ENCODE measurements around the gene SERPINA6.
"Not testable (repeated sequence)": the region's sequence is repeated elsewhere in the genome, so short reads cannot be mapped to it uniquely, and the experiment has no call there.

The SERPINA6 gene

DNA sequence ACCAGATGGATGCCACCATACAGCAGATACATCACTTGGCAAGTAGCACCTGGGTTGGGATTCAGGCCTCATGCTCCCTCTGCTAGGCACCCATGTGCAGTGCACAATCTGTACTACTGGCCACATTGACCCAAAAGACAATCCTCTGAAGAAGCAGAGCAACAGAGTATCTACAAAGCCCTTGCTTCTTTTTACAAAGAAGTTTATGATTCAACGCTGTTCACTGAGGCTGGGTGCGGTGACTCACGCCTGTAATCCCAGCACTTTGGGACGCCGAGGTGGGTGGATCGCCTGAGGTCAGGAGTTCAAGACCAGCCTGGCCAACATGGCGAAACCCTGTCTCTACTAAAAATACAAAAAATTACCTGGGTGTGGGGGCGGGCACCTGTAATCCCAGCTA, 31.1 kb upstream of the SERPINA6 start:
- DNase-seq = not testable (repeated sequence)

DNA sequence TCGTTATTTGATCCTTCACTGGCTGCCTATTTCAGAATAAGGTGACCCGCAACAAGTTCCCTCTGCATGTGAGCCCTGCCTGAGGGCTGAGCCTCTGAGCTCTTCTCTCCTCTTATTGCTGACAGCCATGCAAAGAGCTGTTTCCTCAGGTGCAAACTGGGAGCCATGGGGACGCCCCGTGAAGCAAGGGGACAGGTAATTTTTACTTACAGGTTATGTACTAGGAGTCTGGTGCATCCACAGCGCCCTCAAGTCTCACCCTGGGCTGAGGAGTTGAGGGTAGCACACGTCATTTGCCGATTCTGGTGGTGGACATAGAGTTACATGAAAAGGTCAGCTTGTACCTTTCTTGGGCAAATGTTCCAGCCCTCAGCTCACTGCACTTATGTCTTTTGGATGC, 26.1 kb upstream of the SERPINA6 start:
- DNase-seq = no peak

DNA sequence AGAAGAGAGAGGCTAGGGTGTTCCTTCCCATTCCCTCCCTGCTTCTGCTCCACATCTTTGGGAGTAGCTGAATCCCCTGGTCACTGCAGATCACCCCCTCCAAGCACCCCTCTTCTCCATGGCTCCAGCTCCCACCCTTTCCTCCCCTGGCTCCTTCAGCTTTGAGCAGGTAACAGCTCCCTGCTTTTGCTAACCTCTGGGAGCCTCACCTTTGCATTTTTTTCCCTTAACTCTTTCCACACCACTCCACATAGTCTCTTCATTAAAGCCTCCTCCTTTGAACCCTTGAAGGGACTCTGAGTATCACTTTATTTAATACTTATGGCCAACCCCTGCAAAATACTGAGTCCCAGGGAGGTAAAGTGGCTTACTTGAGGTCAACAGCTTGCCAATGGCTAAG, 25.7 kb upstream of the SERPINA6 start:
- no peak for DNase-seq

DNA sequence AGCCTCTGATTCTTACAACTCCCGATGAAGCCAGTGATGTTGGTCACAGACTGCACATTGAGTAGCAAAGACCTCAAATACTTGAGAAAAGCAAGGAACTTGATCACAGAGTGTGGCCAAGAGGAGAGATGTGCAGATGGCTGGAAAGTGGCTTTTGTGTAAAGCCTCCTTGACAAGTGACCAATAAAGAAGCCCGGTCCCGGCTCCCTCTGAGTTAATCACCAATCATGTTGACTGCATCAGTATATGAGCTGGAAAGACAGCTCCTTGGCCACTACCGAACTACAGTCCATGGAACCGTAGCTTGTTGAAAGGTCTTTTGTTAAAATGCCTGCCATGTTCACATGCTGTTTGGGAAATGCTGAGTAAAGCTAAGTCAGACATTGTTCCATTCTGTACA, 23.7 kb upstream of the SERPINA6 start:
- no peak for DNase-seq

DNA sequence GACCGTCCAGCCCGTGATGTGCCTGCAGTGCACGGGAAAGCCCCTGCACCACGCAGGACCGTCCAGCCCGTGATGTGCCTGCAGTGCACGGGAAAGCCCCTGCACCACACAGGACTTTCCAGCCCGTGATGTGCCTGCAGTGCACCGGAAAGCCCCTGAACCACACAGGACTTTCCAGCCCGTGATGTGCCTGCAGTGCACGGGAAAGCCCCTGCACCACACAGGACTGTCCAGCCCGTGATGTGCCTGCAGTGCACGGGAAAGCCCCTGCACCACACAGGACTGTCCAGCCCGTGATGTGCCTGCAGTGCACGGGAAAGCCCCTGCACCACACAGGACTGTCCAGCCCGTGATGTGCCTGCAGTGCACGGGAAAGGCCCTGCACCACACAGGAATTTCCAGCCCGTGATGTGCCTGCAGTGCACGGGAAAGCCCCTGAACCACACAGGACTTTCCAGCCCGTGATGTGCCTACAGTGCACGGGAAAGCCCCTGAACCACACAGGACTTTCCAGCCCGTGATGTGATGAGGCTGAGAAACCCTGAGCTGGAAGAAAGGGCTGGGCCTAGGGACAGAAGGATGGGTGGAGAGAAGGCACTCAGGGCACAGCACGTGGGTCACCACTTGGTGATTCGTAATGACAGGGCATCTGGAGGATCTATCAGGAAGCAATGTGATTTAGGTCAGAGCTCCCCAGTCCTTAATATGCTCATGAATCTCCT, 23.1 kb upstream of the SERPINA6 start:
- DNase-seq = not testable (repeated sequence)

DNA sequence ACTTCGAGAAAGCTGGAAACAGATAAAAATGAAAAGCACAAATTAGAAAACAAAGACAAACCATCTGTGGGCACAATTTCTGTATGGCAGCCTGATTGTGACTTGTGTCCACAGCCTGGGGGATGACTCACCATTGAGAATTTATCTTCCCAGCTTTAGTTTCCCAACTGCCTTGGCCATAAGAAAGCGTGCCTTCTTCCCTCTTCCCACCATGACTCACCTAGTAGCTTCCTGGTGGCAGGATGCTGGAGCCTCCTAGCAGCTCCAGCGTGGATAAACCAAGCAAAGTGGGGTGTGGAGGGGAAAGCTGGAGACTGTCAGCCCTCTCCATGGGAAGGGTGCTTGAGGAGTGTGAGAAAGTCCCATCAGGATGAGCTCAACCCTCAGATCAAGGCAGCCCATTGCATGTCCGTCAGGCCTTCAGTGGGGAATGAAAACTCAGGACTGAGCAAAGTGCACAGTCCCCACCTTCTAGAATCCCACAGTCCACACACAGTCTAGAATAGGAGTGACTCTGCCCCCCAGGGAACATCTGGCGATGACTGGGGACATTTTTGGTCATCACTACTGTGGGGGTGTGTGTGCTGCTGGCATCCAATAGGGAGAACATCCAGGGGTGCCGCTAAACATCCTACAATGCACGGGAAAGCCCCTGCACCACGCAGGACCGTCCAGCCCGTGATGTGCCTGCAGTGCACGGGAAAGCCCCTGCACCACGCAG, 22.4 kb upstream of the SERPINA6 start:
- no peak for DNase-seq

DNA sequence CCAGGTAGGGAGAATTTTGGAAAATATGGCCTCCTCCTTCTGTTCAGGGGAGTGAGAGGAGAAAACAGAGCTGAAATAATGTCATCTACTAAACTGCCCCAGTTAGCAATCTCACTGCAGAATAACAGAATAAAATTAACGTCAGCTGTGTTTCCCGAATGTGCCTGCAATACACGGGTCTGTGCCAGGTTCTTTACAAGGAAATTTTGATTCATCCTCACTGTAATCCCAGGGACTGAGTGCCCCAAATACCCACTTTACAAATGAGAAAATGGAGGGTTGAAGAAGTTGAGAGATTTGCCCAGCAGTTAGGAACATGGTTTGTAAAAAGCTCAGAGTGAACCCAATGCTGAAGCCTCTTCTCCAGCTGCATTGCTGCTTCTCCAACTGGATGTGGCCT, 21.3 kb upstream of the SERPINA6 start:
- no peak for DNase-seq

DNA sequence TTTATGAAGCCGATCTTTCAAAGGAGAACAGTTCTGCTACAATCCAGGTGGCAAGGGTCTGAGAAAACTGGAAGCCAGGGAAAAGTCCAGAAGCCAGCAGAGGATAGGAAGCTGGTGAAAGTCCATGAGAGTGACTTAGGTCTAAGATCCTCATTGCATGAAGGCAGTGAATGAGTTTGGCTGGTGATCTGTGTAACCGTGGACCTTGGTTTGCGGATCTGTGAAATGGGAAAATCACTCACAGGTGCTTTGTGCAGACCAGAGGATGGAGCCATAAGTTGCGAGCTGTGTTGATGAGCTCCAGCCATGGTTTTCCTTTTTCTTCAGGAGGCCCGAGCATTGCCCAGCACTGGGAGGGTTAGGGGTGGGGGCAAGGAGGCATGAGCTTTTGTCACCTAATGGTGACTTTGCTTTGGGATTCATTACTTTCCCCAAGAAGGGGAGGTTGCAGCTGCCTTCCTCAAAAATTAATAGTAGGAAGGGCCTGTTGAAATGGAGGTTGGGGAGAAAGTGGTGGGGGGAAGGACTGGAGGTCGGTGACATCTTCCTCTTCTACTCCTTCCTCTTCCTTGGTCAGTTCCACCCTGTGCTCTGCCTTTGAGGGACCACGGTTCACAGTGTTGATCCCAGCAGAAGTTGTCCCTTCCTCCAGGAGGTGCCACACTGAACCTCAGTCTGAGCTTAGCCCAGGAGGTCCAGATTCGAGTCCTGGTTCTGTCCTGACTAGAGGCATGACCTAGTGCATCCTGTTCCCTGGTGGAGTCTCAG, 20.3 kb upstream of the SERPINA6 start:
- DNase-seq = no peak

DNA sequence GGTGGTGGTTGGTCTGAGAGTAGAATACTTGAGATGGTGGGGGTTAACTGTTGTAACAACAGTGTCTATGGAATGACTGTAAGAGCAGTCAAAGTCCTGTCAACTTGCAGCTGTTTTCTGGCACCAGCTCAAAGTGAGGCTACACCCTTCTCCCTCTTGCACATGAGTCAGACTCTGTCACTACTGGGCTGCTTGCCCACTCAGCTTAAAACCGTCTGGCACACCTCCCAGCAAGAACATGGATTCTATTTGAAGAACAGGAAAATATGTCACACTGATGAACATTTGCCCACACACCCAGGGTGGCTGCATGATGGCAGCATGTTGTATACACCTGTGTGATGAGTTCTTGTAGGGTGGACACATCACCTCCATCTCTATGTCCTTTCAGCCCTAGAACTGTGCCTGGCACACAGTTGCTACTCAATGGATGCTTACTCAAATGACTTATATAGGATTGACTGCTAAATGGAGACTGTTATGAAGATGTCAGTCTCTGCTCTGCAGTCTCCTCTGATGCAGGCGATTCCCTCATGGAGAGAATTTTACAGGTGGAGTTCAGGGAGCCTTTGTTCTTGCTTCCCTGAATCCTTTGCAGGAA, 19.3 kb upstream of the SERPINA6 start:
- DNase-seq = peak; percentile 87

DNA sequence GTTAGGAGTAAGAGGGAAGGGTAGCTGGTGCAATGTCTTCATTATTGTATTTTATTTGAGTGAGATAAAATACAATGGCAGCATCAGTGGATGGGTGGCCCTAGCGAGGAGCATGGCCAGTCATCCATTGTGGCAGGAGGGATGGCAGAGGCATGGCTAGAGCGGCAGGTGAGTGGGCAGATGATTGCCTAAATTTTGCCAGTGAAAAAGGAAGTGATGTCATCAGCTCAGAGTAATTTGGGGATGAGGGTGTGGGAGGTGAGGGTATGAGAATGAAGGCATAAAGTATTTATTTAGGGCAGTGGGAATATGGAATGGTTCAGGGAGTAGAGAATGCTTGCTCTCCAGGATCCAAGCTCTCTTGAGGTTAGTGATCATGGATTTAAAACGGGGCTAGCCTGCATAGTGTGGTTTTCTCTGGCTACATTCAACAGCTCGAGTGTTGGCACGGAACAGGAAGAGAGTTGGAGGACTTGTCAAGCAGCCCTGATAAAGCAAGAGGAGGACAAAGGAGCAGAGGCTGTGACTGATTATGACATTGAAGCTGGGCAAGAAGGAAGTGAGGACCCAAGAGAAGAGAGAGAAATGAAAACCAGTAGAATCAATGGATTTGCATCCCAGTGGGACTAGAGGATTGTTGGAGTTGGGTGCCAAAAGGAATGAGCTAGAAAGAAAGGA, 18.7 kb upstream of the SERPINA6 start:
- DNase-seq = no peak

DNA sequence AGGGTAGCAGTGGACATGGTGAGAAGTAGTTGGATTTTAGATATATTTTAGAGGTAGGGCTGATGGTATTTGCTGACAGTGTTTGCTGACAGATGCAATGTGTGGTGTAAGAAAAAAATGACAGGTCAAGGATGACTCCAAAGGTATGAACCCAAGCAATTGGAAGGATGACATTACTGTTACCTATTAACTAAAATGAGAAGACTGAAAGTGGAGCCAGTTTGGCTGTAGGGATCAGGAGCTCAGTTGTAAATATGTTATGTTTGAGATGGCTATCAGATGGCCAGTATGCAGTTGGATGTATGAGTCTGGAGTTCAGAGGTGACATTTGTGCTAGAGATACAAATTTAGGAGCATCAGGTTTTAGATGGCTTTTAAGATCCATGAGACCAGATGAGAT, 17.4 kb upstream of the SERPINA6 start:
- no peak for DNase-seq

DNA sequence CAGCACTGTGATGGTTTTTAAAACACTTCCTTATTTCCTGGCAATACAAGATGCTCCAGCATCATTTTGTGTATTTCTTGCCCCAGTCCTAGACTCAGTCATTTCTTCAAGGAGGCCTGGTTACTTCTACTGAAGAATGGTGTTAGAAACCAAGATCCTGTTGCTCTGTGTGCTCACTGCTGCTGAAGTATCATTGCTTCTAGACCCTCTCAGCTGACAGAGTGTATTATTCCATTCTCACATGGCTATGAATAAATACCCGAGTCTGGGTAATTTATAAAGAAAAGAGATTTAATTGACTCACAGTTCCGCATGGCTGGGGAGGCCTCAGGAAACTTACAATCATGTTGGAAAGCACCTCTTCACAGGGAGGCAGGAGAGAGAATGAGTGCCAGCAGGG, 14.9 kb upstream of the SERPINA6 start:
- no peak for DNase-seq

DNA sequence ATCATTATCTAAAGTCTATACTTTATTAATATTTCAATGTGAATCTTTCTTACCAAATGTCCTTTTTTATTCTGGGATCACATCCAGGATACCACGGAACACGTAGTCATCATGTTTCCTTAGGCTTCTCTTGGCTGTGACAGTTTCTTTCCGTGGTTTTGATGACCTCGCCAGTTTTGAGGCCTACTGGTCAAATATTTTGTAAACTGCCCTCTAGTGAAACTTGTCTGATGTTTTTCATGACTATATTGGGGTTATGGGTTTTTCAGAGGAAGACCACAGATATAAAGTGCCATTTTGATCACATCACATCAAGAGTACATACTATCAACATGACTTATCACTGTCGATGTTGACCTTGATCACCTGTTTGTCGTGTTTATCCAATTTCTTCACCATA, 14.1 kb upstream of the SERPINA6 start:
- DNase-seq = no peak

DNA sequence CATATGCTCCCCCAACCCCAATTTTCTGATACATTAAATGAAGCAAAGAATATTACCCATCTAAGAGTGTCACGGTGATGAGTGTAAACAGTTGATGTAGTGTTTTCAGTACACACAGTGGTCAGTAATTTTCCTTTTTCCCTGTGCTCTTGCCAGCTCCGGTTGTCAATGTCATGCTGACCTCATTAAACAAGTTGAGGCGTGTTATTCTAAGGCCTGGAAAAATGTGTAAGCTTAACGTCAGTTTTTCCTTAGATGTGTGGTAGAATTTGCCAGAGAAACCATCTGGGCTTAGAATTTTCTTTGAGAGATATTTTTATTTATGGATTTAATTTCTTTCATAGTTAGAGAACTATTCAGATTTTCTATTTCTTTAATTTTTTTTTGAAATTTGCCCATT, 11.7 kb upstream of the SERPINA6 start:
- no peak for DNase-seq

DNA sequence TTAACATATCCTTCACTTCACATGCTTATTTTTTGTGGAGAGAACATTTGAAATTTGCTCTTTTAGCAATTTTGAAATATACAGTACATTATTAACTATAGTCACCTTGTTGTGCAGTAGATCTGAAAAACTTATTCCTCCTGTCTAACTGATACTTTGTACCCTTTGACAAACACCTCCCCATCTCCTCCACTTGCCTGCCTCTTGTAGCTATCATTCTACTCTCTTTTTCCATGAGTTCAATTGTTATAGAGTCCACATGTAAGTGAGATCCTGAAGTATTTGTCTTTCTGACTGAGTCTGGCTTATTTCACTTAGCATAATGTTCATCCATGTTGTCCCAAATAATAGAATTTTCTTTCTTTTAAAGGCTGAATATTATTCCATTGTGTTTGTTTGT, 9.5 kb upstream of the SERPINA6 start:
- DNase-seq = no peak

DNA sequence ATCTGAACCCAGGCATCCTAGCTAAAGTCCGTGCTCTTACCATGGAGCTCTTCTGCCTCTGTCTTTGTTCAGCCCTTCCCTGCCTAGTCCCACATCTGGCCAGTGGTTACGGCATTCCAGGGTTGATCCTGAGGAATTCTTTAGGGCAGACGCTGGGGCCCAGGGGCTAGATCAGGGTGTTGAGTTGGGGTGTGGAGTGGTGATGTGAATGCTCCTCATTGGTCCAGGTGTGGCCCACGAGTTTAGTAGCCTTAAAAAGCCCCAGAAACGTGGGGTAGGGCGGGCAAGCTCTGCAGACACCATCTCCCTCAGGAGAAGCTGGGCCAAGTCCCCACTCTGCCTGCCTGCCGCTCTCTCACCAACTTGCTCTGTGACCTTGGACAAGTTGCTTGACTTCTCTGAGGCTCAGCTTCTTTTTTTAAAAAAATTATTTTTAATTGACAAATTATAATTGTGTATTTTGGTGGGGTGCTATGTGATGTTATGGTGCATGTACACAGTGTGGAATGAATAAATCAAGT, 9.0 kb upstream of the SERPINA6 start:
- no peak for DNase-seq

DNA sequence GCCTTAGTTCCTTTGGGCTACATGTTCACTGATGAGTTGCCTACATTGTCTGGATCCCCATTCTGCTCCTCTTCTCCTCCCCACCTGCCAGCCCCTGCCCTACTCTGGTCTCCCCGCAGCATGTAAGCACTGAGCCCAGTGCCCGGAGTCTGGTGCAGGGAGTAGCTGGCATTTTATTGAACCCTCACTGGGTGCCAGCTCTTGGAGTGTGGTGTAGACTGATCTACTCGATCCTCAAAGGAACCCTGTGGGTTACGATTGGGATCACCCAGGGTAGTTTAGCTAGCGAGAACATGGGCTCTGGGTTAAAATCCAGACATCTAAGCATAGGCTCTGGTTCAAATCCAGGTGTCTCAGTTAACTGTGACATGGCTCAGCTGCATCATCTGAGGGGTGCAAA, 8.3 kb upstream of the SERPINA6 start:
- DNase-seq = no peak

DNA sequence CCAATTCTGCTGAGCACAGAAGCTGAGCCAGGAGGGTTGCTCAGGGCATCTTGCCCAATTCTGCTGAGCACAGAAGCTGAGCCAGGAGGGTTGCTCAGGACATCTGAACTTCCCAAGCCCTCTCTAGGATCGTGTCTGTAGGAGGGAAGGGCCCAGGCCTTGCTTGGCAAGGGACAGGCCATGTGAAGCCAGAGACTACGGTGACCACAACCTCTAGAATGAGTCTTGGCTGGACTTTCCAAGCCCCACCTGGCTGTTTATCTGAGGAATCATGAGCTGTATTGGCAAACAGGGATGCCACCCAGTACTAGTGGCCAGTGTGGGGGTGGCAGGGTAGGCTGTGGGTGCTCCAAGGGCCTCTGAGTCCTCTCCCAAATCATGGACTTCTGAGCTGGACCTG, 7.7 kb upstream of the SERPINA6 start:
- DNase-seq = no peak

DNA sequence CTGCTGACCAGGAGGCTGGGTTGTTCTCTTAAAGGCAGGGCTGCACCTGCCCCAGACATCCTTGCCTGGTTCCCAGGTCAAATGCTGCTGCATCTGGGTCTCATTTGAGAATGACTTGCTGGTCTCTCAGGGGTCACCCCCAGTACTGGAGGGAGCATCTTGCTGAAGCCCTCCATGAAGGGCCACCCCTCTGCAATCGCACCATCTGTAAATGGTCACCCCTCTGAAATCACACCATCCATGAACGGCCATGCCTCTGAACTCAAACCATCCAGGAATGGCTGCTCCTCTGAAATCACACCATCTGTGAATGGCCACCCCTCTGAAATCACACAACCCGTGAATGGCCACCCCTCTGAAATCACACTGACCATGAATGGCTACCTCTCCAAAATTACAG, 7.3 kb upstream of the SERPINA6 start:
- DNase-seq = no peak

DNA sequence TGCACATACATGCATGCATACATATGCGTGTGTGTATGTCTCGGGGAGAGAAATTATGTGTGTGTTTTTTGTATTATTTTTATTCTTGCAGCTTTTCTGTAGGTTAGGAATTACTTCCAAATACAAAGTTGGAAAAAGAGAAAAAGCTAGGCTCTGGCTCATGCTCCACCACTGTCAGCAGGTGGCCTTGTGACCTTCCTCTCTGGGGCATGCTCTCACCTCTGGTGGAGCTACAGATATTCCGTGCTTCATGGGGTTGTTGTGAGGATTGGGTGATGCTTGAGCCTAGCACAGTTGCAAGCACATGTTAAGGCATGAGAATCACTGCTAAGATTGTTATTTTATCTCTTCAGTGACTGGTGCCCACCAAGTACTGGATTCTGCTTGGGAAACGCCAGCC, 6.7 kb upstream of the SERPINA6 start:
- DNase-seq = no peak

DNA sequence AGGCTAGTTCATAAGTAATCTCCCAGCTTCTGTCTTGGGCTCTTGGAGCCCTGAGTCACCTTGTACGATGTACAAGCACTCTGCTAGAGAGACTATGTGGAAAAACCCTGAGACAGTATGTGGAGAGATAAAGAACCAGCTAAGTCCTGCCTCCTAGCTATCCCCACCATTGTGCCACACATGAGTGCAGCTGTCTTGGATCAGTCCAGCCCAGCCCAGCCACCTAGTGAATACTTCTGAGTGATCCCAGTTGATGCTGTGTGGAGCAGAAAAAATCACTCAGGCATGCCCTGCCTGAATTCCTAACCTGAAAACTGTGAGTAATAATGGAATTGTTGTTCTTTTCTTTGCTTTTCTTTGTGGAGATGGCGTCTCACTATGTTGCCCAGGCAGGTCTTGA, 5.1 kb upstream of the SERPINA6 start:
- no peak for DNase-seq

DNA sequence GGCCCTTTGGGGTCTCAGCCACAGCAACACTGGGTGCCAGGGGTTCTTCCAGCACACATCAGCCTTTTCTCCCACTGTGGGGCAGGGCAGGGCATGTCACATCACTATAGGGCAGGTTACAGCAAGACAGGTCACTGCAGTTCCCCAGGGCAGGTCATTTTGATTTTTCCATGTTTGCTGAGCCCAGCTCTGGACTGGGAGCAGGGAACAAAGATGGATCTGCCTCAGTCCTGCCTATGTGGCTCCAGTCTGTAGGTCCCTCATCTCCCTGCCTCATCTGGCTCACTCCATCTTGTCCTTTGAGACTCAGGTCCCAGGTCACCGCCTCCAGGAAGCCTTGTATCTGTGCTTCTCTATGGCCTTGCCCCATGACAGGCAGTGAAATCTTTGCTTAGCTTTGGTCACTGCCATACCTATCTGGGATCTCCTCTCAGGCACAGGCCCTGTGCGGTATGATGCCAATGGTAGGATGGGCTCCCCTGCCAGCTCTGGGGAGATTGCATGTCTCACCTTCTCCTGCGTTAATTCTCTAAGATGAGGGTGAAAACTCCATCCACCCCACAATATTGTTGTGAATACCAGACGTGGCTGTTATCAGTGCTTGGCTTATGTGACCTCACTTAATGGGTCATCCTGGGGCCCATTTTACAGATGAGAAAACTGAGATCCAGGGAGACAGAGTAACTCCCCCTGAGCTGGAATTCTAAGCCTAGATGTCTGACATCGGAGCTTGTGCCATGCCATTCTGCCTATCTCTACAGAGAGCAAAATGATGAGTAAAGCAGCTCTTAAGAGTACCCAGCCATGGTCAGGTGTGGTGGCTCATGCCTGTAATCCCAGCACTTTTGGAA, 1.5 kb downstream of the SERPINA6 start:
- no peak for DNase-seq

Measured in NCI-H2029 (cell line).